SK-N-SH (cell line): ENCODE measurements around the gene CELF5. TPM values are rescaled to one million over a fixed set of nuclear protein-coding genes. Genes with fewer than 3 reads are reported as not detected.

Source experiments
- CTCF ChIA-PET: fragments of 300-600, 350-600 bp; formaldehyde crosslinking; extraction: SDS; loops from one replicate; lab custom pipeline; 2021; lab: Yijun Ruan, JAX
- POLR2A ChIA-PET: fragments of 350-600 bp; sonication (Branson Sonifier 250); formaldehyde crosslinking; extraction: SDS; loops from one replicate; lab custom pipeline; 2020; ENCODE audit warnings: antibody characterized with exemption, inconsistent platforms; lab: Yijun Ruan, JAX
- DNase-seq: peaks from one replicate; pipeline ENCODE4 v3.0.0; 2012
- H2AFZ ChIP-seq: fragments of 200-600 bp; sonication (generic); 2 replicates; pipeline ENCODE4 v1.8.1; 2016; ENCODE audit warnings: antibody characterized with exemption, mild to moderate bottlenecking, low read depth
- H3F3A ChIP-seq: fragments of 200-600 bp; sonication (generic); replicated peaks from 2 replicates; pipeline ENCODE3; 2016; ENCODE audit warnings: antibody characterized with exemption, mild to moderate bottlenecking; ENCODE audit not compliant: insufficient read depth
- H3K27ac ChIP-seq, 2 experiments: fragments of 200-500 bp in 1 of 2; fragments of 200-600 bp in 1 of 2; sonication (Bioruptor generic) in 1 of 2; sonication (generic), shearing (Covaris generic) in 1 of 2; 2 replicates each; pipeline versions ENCODE4 v1.5.1 to v1.6.1; 2014 to 2016; ENCODE audit warnings: low read depth in 2 of 2, inconsistent platforms in 1 of 2, low read length in 1 of 2, mild to moderate bottlenecking in 1 of 2, mixed read lengths in 1 of 2
- H3K27me3 ChIP-seq: fragments of 200-600 bp; sonication (generic), shearing (Covaris generic); 2 replicates; pipeline ENCODE4 v1.6.1; 2016; ENCODE audit warnings: mixed run types; ENCODE audit not compliant: insufficient read depth
- H3K36me3 ChIP-seq, 2 experiments: fragments of 200-500 bp in 1 of 2; fragments of 200-600 bp in 1 of 2; sonication (Bioruptor generic) in 1 of 2; sonication (generic) in 1 of 2; replicated peaks in 1 of 2; 2 replicates each; pipeline versions ENCODE3 to v1.5.1; 2014 to 2016; ENCODE audit warnings: low read length in 1 of 2, mild to moderate bottlenecking in 1 of 2; ENCODE audit not compliant: insufficient read depth in 2 of 2, control insufficient read depth in 1 of 2
- H3K4me1 ChIP-seq, 2 experiments: fragments of 200-500 bp in 1 of 2; fragments of 200-600 bp in 1 of 2; sonication (Bioruptor generic) in 1 of 2; sonication (generic), shearing (Covaris generic) in 1 of 2; 2 replicates each; pipeline versions ENCODE4 v1.5.1 to v1.6.1; 2014 to 2016; ENCODE audit warnings: low read depth in 1 of 2, low read length in 1 of 2, mixed run types in 1 of 2; ENCODE audit not compliant: insufficient read depth in 2 of 2, control insufficient read depth in 1 of 2
- H3K4me2 ChIP-seq: fragments of 200-600 bp; sonication (generic), shearing (Covaris generic); 2 replicates; pipeline ENCODE4 v1.6.1; 2017; ENCODE audit warnings: mixed run types
- H3K4me3 ChIP-seq, 2 experiments: fragments of 200-500 bp in 1 of 2; fragments of 200-600 bp in 1 of 2; sonication (Bioruptor generic) in 1 of 2; sonication (generic), shearing (Covaris generic) in 1 of 2; 2 replicates each; pipeline versions ENCODE4 v1.5.1 to v1.8.1; 2014 to 2016; ENCODE audit warnings: low read depth in 2 of 2, inconsistent platforms in 1 of 2, low read length in 1 of 2, mild to moderate bottlenecking in 1 of 2, mixed read lengths in 1 of 2, moderate library complexity in 1 of 2
- H3K79me2 ChIP-seq: fragments of 200-600 bp; sonication (generic); 2 replicates; pipeline ENCODE4 v1.8.1; 2017; ENCODE audit warnings: mild to moderate bottlenecking; ENCODE audit not compliant: insufficient read depth
- H3K9ac ChIP-seq: fragments of 200-600 bp; sonication (generic); 2 replicates; pipeline ENCODE4 v1.6.1; 2017; ENCODE audit warnings: mixed run types
- H3K9me2 ChIP-seq: fragments of 200-600 bp; sonication (generic); 2 replicates; pipeline ENCODE4 v1.6.1; 2017; ENCODE audit warnings: mixed run types
- H3K9me3 ChIP-seq: fragments of 200-600 bp; sonication (generic); 2 replicates; pipeline ENCODE4 v1.6.1; 2017; ENCODE audit warnings: mixed run types, mild to moderate bottlenecking, moderate library complexity
- H4K20me1 ChIP-seq: fragments of 200-600 bp; sonication (generic); 2 replicates; pipeline ENCODE4 v1.6.1; 2017; ENCODE audit warnings: mild to moderate bottlenecking, mixed run types; ENCODE audit not compliant: insufficient read depth
- CHD2 ChIP-seq: fragments of 150-350 bp; IDR thresholded peaks from 2 replicates; pipeline ENCODE4 v1.6.1; 2018; ENCODE audit warnings: low read length; ENCODE audit not compliant: partially characterized antibody
- CTCF ChIP-seq: fragments of 200-600 bp; sonication (generic); IDR thresholded peaks from 2 replicates; pipeline ENCODE4 v1.6.1; 2017; ENCODE audit warnings: antibody characterized with exemption, mild to moderate bottlenecking, moderate library complexity
- ELF1 ChIP-seq: IDR thresholded peaks from 2 replicates; pipeline ENCODE4 v1.4.0; 2012
- EP300 ChIP-seq, 2 experiments: IDR thresholded peaks; 2 replicates each; pipeline versions ENCODE4 v1.4.0 to v1.6.1; 2012; ENCODE audit warnings: borderline replicate concordance in 1 of 2, low read depth in 1 of 2, low read length in 1 of 2
- EZH2phosphoT487 ChIP-seq: fragments of 200-600 bp; sonication (generic); IDR thresholded peaks from 2 replicates; pipeline ENCODE4 v1.6.1; 2017; ENCODE audit warnings: low read depth, mixed run types, mild to moderate bottlenecking, antibody characterized with exemption, moderate library complexity, borderline replicate concordance
- FOXJ3 ChIP-seq: sonication (generic); formaldehyde crosslinking; IDR thresholded peaks from 2 replicates; pipeline ENCODE4 v1.5.1; 2020; ENCODE audit warnings: mild to moderate bottlenecking, missing genetic modification reagents
- GABPA ChIP-seq: IDR thresholded peaks from 2 replicates; pipeline ENCODE4 v1.4.0; 2012; ENCODE audit warnings: low read depth, mild to moderate bottlenecking
- GATA2 ChIP-seq: sonication (generic); formaldehyde crosslinking; IDR thresholded peaks from 2 replicates; pipeline ENCODE4 v1.5.0; 2020; ENCODE audit warnings: mild to moderate bottlenecking, missing genetic modification reagents
- JUND ChIP-seq: IDR thresholded peaks from 2 replicates; pipeline ENCODE4 v1.4.0; 2012
- NFIC ChIP-seq: IDR thresholded peaks from 2 replicates; pipeline ENCODE4 v1.4.0; 2012; ENCODE audit warnings: borderline replicate concordance
- RAD21 ChIP-seq: IDR thresholded peaks from 2 replicates; pipeline ENCODE4 v1.6.1; 2012; ENCODE audit warnings: mild to moderate bottlenecking, low read length
- REST ChIP-seq: IDR thresholded peaks from 2 replicates; pipeline ENCODE4 v1.6.1; 2012; ENCODE audit warnings: mild to moderate bottlenecking, low read depth, low read length, moderate library complexity
- RXRA ChIP-seq: IDR thresholded peaks from 2 replicates; pipeline ENCODE4 v1.4.0; 2012; ENCODE audit warnings: low read depth, mild to moderate bottlenecking, borderline replicate concordance
- USF1 ChIP-seq: IDR thresholded peaks from 2 replicates; pipeline ENCODE4 v1.4.0; 2012; ENCODE audit warnings: low read depth, borderline replicate concordance
- USF2 ChIP-seq: fragments of 150-350 bp; IDR thresholded peaks from 2 replicates; pipeline ENCODE4 v1.6.1; 2017; ENCODE audit warnings: antibody characterized with exemption, low read length, low read depth, borderline replicate concordance
- YY1 ChIP-seq: IDR thresholded peaks from 2 replicates; pipeline ENCODE4 v1.4.0; 2012; ENCODE audit warnings: low read depth, mild to moderate bottlenecking
- ZBTB33 ChIP-seq: IDR thresholded peaks from 2 replicates; pipeline ENCODE4 v1.4.0; 2012; ENCODE audit warnings: low read depth, borderline replicate concordance
- WGBS: methylation state at CpG from one replicate; pipeline ENCODE4 v1.1.6; 2017; ENCODE audit warnings: low lambda C conversion rate; 5-methylcytosine and 5-hydroxymethylcytosine counted together
- polyA plus RNA-seq, 3 experiments: library from polyadenylated mRNA; depleted of rRNA; stranded (reverse); fragments of >200 nt; gene quantifications; 2 replicates each; pipeline ENCODE4 v1.2.3, GENCODE V29; 2012

The CELF5 gene
- polyA plus RNA-seq, 1 of the 3 experiments (the other 2 are of a cell fraction) = 0.33 TPM

GRCh38 chr19:3210347-3211017 lies 14.0 kb upstream of the CELF5 start (continued):
- no peak for TF ChIP-seq CHD2
- TF ChIP-seq EP300 (IDR thresholded peaks at IDR 0.05; ENCODE audit: borderline replicate concordance in 1 of 2, low read depth in 1 of 2, low read length in 1 of 2) = no peak
- TF ChIP-seq RAD21 = peak; percentile 42
- no peak for TF ChIP-seq FOXJ3 (CRISPR knock-in tag)
- no peak for TF ChIP-seq REST
- TF ChIP-seq GABPA = no peak
- no peak for TF ChIP-seq USF2
- no peak for TF ChIP-seq NFIC
- no peak for TF ChIP-seq YY1
- TF ChIP-seq GATA2 = no peak
- no peak for TF ChIP-seq EZH2phosphoT487
- TF ChIP-seq ELF1 = no peak

GRCh38 chr19:3211191-3211590 lies 13.3 kb upstream of the CELF5 start:
- H3K36me3 ChIP-seq = peaks cover 5 to 11% of the 10 kb centered on the region in 2 experiments
- no peaks in the 10 kb centered on the region for H3K27me3 ChIP-seq
- TF ChIP-seq USF1 = no peak
- TF ChIP-seq CTCF = no peak
- no peak for TF ChIP-seq CHD2
- no peak for TF ChIP-seq EP300 (IDR thresholded peaks at IDR 0.05; ENCODE audit: borderline replicate concordance in 1 of 2, low read depth in 1 of 2, low read length in 1 of 2)
- TF ChIP-seq YY1 = no peak
- TF ChIP-seq JUND = no peak
- no peak for TF ChIP-seq RXRA
- TF ChIP-seq ZBTB33 = no peak
- no peak overlapping the region for H3K9ac ChIP-seq
- H3F3A ChIP-seq = no peaks in the 10 kb centered on the region
- no peaks in the 10 kb centered on the region for H3K79me2 ChIP-seq
- 0 out of 2 replicates have a peak, but pooled peaks cover 5% of the 10 kb centered on the region for H4K20me1 ChIP-seq
- H2AFZ ChIP-seq = no peak overlapping the region
- H3K4me2 ChIP-seq = no peak overlapping the region
- 67% methylated on average over 8 of the region's 12 CpGs for WGBS
- H3K4me1 ChIP-seq = no peaks in the 10 kb centered on the region
- H3K4me3 ChIP-seq = no peak overlapping the region
- no peaks in the 10 kb centered on the region for H3K9me2 ChIP-seq
- no peak for DNase-seq
- CTCF ChIA-PET = interaction anchor here (0.6 to 2.4 kb wide), 14 partner anchors 10 to 887 kb away, joined by 3 to 17 read pairs (median 4); partner anchors contain the start of gene CELF5
- H3K9me3 ChIP-seq = no peaks in the 10 kb centered on the region
- POLR2A ChIA-PET = no interaction called here
- no peak overlapping the region for H3K27ac ChIP-seq
